GM18868 (cell line): Measurements from ENCODE around the gene ATF7IP2.
"Not testable (repeated sequence)": the region's sequence is repeated elsewhere in the genome, so short reads cannot be mapped to it uniquely, and the experiment has no call there.

Experiments used
- ATAC-seq: cut with Tn5 transposase; IDR thresholded peaks from one replicate; pipeline ENCODE4 v1.9.1; 2021; ENCODE audit warnings: mild to moderate bottlenecking, moderate library complexity; ENCODE audit not compliant: unreplicated experiment

Gene ATF7IP2

GRCh38 chr16:10441726-10442125 lies 55.9 kb downstream of the ATF7IP2 start:
- no peak for ATAC-seq

GRCh38 chr16:10447289-10447688 lies 61.4 kb downstream of the ATF7IP2 start:
- ATAC-seq, result no peak

GRCh38 chr16:10452208-10453158 lies 66.6 kb downstream of the ATF7IP2 start:
- ATAC-seq, result not testable (repeated sequence)

GRCh38 chr16:10453159-10453510 lies 67.3 kb downstream of the ATF7IP2 start:
- ATAC-seq, result no peak

- ATAC-seq, result no peak
Measured at GRCh38 chr16:10465821-10466220, 80.0 kb downstream of the ATF7IP2 start.

GRCh38 chr16:10466313-10466712 lies 80.5 kb downstream of the ATF7IP2 start:
- ATAC-seq, result no peak

- no peak for ATAC-seq
Measured at GRCh38 chr16:10466861-10467260, 81.0 kb downstream of the ATF7IP2 start.

GRCh38 chr16:10476636-10477035 lies 90.8 kb downstream of the ATF7IP2 start:
- not testable (repeated sequence) for ATAC-seq

- ATAC-seq, result no peak
Measured at GRCh38 chr16:10480151-10480550, 94.3 kb downstream of the ATF7IP2 start.

- ATAC-seq, result no peak
Measured at GRCh38 chr16:10485159-10485558, 99.3 kb downstream of the ATF7IP2 start.

GRCh38 chr16:10485698-10486382 lies 100.0 kb downstream of the ATF7IP2 start:
- ATAC-seq, result no peak

GRCh38 chr16:10490141-10490540 lies 104.3 kb downstream of the ATF7IP2 start:
- no peak for ATAC-seq

GRCh38 chr16:10493276-10493675 lies 107.4 kb downstream of the ATF7IP2 start:
- ATAC-seq, result no peak

- ATAC-seq, result no peak
Measured at GRCh38 chr16:10494343-10495030, 108.6 kb downstream of the ATF7IP2 start.

- no peak for ATAC-seq
Measured at GRCh38 chr16:10495031-10495345, 109.1 kb downstream of the ATF7IP2 start.

- ATAC-seq, result no peak
Measured at GRCh38 chr16:10497132-10498101, 111.6 kb downstream of the ATF7IP2 start.

- ATAC-seq, result no peak
Measured at GRCh38 chr16:10500582-10500981, 114.7 kb downstream of the ATF7IP2 start.

GRCh38 chr16:10501016-10501607 lies 115.3 kb downstream of the ATF7IP2 start:
- no peak for ATAC-seq

GRCh38 chr16:10502776-10503175 lies 116.9 kb downstream of the ATF7IP2 start:
- no peak for ATAC-seq

- ATAC-seq, result no peak
Measured at GRCh38 chr16:10504404-10504885, 118.6 kb downstream of the ATF7IP2 start.
